WTC11 (cell line): ENCODE measurements around the gene KLB.

Experiments
- ATF2 ChIP-seq: sonication (generic); formaldehyde crosslinking; IDR thresholded peaks from 2 replicates; pipeline ENCODE4 v1.8.1; 2022; ENCODE audit warnings: low read depth, missing genetic modification reagents, borderline replicate concordance
- ESRRA ChIP-seq: sonication (generic); formaldehyde crosslinking; IDR thresholded peaks from 2 replicates; pipeline ENCODE4 v1.8.1; 2022; ENCODE audit warnings: mild to moderate bottlenecking, missing genetic modification reagents, borderline replicate concordance
- FOXJ3 ChIP-seq: sonication (generic); formaldehyde crosslinking; IDR thresholded peaks from 2 replicates; pipeline ENCODE4 v1.9.0; 2021; ENCODE audit warnings: missing genetic modification reagents, mild to moderate bottlenecking, borderline replicate concordance
- IRF2 ChIP-seq: sonication (generic); formaldehyde crosslinking; IDR thresholded peaks from 2 replicates; pipeline ENCODE4 v1.8.0; 2022; ENCODE audit warnings: low read depth, missing genetic modification reagents, borderline replicate concordance
- NFE2L1 ChIP-seq: sonication (generic); formaldehyde crosslinking; IDR thresholded peaks from 2 replicates; pipeline ENCODE4 v1.8.1; 2023; ENCODE audit warnings: missing genetic modification reagents
- NR1H2 ChIP-seq: sonication (generic); formaldehyde crosslinking; IDR thresholded peaks from 2 replicates; pipeline ENCODE4 v1.9.0; 2021; ENCODE audit warnings: mild to moderate bottlenecking, moderate library complexity, missing genetic modification reagents
- SP1 ChIP-seq: sonication (generic); formaldehyde crosslinking; conservative IDR thresholded peaks from 2 replicates; pipeline ENCODE4 v1.8.1; 2022; ENCODE audit warnings: missing genetic modification reagents
- USF2 ChIP-seq: sonication (generic); formaldehyde crosslinking; IDR thresholded peaks from 2 replicates; pipeline ENCODE4 v1.8.1; 2023; ENCODE audit warnings: mild to moderate bottlenecking, missing genetic modification reagents, moderate library complexity
- ZSCAN18 ChIP-seq: fragments of 250-450 bp; sonication (Bioruptor Pico); IDR thresholded peaks from 2 replicates; pipeline ENCODE4 v2.1.2; 2022; ENCODE audit warnings: mild to moderate bottlenecking, moderate library complexity
- TF ChIP-seq, protein P1 (sequence below): fragments of 200-600 bp; IDR thresholded peaks from 2 replicates; pipeline ENCODE4 v1.8.0; 2022; ENCODE audit warnings: antibody characterized with exemption

DNA sequence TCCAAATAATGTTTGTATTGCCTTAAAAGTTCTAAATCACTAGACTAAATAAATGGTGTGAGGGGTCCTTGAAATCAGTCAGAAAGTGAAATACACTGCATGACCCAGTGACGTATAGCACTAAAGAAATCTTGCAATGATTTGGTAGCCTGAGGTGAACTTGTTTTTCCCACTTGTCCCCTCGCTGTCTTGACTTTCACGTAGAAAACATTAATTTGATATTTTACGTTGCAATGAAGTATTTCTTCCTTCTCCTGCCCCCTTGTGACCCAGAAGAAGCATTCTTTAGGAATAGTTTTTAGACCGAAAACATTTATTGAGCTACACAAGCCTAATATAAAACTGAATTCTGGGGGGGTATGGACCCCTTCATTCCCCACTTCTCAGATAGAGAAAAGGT, 3.7 kb downstream of the KLB start:
- TF ChIP-seq, protein P1, sequence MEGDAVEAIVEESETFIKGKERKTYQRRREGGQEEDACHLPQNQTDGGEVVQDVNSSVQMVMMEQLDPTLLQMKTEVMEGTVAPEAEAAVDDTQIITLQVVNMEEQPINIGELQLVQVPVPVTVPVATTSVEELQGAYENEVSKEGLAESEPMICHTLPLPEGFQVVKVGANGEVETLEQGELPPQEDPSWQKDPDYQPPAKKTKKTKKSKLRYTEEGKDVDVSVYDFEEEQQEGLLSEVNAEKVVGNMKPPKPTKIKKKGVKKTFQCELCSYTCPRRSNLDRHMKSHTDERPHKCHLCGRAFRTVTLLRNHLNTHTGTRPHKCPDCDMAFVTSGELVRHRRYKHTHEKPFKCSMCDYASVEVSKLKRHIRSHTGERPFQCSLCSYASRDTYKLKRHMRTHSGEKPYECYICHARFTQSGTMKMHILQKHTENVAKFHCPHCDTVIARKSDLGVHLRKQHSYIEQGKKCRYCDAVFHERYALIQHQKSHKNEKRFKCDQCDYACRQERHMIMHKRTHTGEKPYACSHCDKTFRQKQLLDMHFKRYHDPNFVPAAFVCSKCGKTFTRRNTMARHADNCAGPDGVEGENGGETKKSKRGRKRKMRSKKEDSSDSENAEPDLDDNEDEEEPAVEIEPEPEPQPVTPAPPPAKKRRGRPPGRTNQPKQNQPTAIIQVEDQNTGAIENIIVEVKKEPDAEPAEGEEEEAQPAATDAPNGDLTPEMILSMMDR, result no peak
- TF ChIP-seq SP1, result no peak
- no peak for TF ChIP-seq ZSCAN18 (CRISPR knock-in tag)
- TF ChIP-seq IRF2 (CRISPR knock-in tag), result no peak
- TF ChIP-seq FOXJ3 (CRISPR knock-in tag), result no peak
- TF ChIP-seq ATF2 (CRISPR knock-in tag), result no peak
- no peak for TF ChIP-seq ESRRA (CRISPR knock-in tag)
- no peak for TF ChIP-seq USF2 (CRISPR knock-in tag)
- no peak for TF ChIP-seq NR1H2 (CRISPR knock-in tag)
- TF ChIP-seq NFE2L1 (CRISPR knock-in tag), result no peak
